ENCODE measurements around the gene MAN2A2. TPM values are rescaled to one million over a fixed set of nuclear protein-coding genes. Genes with fewer than 3 reads are reported as not detected.

Gene MAN2A2
- total and polyA plus RNA-seq, 2 donors (not counting 3 experiments of a cell fraction or from before 2014, with no cell fraction given): 60.9 to 77.7 TPM

- Histone ChIP-seq H3K27me3 (ENCODE audit: control insufficient read depth in 2 of 2, insufficient read depth in 2 of 2, low read length in 2 of 2) (peaks cover 0 to 3% of the 10 kb centered on the region in 2 experiments), H3K9ac (replicated peaks; ENCODE audit: extremely low read depth, insufficient read depth, low read length) (no peak overlapping the region), H3K36me3 (ENCODE audit: control insufficient read depth in 2 of 2, extremely low read depth in 1 of 2, insufficient read depth in 2 of 2, low read length in 2 of 2) (no peaks in the 10 kb centered on the region), H3K4me3 (replicated peaks in 1 of 3; ENCODE audit: insufficient read depth in 1 of 3, low read depth in 1 of 3, low read length in 3 of 3) (no peak overlapping the region), H3K79me2 (ENCODE audit: control insufficient read depth, insufficient read depth, low read length) (no peaks in the 10 kb centered on the region), H3K4me2 (ENCODE audit: insufficient read depth, low read length) (no peak overlapping the region), H4K20me1 (replicated peaks; ENCODE audit: control insufficient read depth, extremely low read depth, insufficient read depth, low read length) (no peaks in the 10 kb centered on the region), H3K9me1 (replicated peaks; ENCODE audit: control insufficient read depth, extremely low read depth, insufficient read depth, low read length) (no peaks in the 10 kb centered on the region), H3K4me1 (ENCODE audit: control insufficient read depth, extremely low read depth, insufficient read depth, low read length) (no peaks in the 10 kb centered on the region), H3K27ac (ENCODE audit: insufficient read depth, low read depth, low read length) (no peak overlapping the region), H2AFZ (ENCODE audit: low read depth, low read length) (no peak overlapping the region), H3K9me3 (replicated peaks; ENCODE audit: control insufficient read depth, insufficient read depth, low read length) (no peaks in the 10 kb centered on the region)
- dilution Hi-C loops (cut with MboI; ENCODE audit: extremely low pct_ligation_motif_present, low sequenced_read_pairs): no loop called here
- ChIA-PET POLR2A (no interaction called here), CTCF (no interaction called here)
- intact Hi-C loops (cut with micrococcal nuclease): no loop called here
- DNase-seq (ENCODE audit: low read depth, low spot score) (no peak), FAIRE-seq (no peak)
- BruUV-seq (replicated peaks): no TSS peak
- TF ChIP-seq POLR2AphosphoS5 (IDR thresholded peaks at IDR 0.05; ENCODE audit: insufficient read depth, low read depth, low read length) (no peak), MYC (IDR thresholded peaks at IDR 0.05; ENCODE audit: low read depth, low read length) (no peak), JUN (IDR thresholded peaks at IDR 0.05; ENCODE audit: borderline replicate concordance, insufficient read depth, insufficient read length, low read depth) (no peak), EZH2 (IDR thresholded peaks at IDR 0.05; ENCODE audit: borderline replicate concordance, low read depth, low read length, severe bottlenecking) (no peak), MAX (IDR thresholded peaks at IDR 0.05; ENCODE audit: insufficient read depth, insufficient read length) (no peak), GATA2 (IDR thresholded peaks at IDR 0.05; ENCODE audit: insufficient read depth, insufficient read length, low read depth, low read length) (no peak), FOS (IDR thresholded peaks at IDR 0.05; ENCODE audit: borderline replicate concordance, insufficient read depth, low read length) (no peak)
Measured at GRCh38 chr15:90855139-90855538, 48.0 kb upstream of the MAN2A2 start.

- H3K27me3 ChIP-seq (ENCODE audit: control insufficient read depth in 2 of 2, insufficient read depth in 2 of 2, low read length in 2 of 2): no peaks in the 10 kb centered on the region
- H3K4me1 ChIP-seq (ENCODE audit: control insufficient read depth, extremely low read depth, insufficient read depth, low read length): no peaks in the 10 kb centered on the region
- dilution Hi-C loops (cut with MboI; ENCODE audit: extremely low pct_ligation_motif_present, low sequenced_read_pairs) (no loop called here), intact Hi-C loops (cut with micrococcal nuclease) (no loop called here)
- FAIRE-seq (no peak), DNase-seq (ENCODE audit: low read depth, low spot score) (no peak)
- TF ChIP-seq MYC (IDR thresholded peaks at IDR 0.05; ENCODE audit: low read depth, low read length) (no peak), EZH2 (IDR thresholded peaks at IDR 0.05; ENCODE audit: borderline replicate concordance, low read depth, low read length, severe bottlenecking) (no peak), POLR2AphosphoS5 (IDR thresholded peaks at IDR 0.05; ENCODE audit: insufficient read depth, low read depth, low read length) (no peak), CTCF (IDR thresholded peaks at IDR 0.05; ENCODE audit: extremely low read depth in 1 of 2, insufficient read depth in 1 of 2, low read depth in 1 of 2, low read length in 2 of 2) (no peak), POLR2A (IDR thresholded peaks at IDR 0.05; ENCODE audit: low read depth, low read length) (no peak), MAX (IDR thresholded peaks at IDR 0.05; ENCODE audit: insufficient read depth, insufficient read length) (no peak), JUN (IDR thresholded peaks at IDR 0.05; ENCODE audit: borderline replicate concordance, insufficient read depth, insufficient read length, low read depth) (no peak), FOS (IDR thresholded peaks at IDR 0.05; ENCODE audit: borderline replicate concordance, insufficient read depth, low read length) (no peak)
- BruUV-seq (replicated peaks): no TSS peak
- ChIA-PET POLR2A (no interaction called here), CTCF (no interaction called here)
- H3K36me3 ChIP-seq (ENCODE audit: control insufficient read depth in 2 of 2, extremely low read depth in 1 of 2, insufficient read depth in 2 of 2, low read length in 2 of 2): no peaks in the 10 kb centered on the region
- no peaks in the 10 kb centered on the region for H3K79me2 ChIP-seq (ENCODE audit: control insufficient read depth, insufficient read depth, low read length)
- H2AFZ ChIP-seq (ENCODE audit: low read depth, low read length): no peak overlapping the region
- H3K9me3 ChIP-seq (replicated peaks; ENCODE audit: control insufficient read depth, insufficient read depth, low read length): no peaks in the 10 kb centered on the region
- H4K20me1 ChIP-seq (replicated peaks; ENCODE audit: control insufficient read depth, extremely low read depth, insufficient read depth, low read length): no peaks in the 10 kb centered on the region
- H3K9me1 ChIP-seq (replicated peaks; ENCODE audit: control insufficient read depth, extremely low read depth, insufficient read depth, low read length): no peaks in the 10 kb centered on the region
- no peak overlapping the region for H3K27ac ChIP-seq (ENCODE audit: insufficient read depth, low read depth, low read length)
- H3K4me2 ChIP-seq (ENCODE audit: insufficient read depth, low read length): no peak overlapping the region
- H3K9ac ChIP-seq (replicated peaks; ENCODE audit: extremely low read depth, insufficient read depth, low read length): no peak overlapping the region
- no peak overlapping the region for H3K4me3 ChIP-seq (replicated peaks in 1 of 3; ENCODE audit: insufficient read depth in 1 of 3, low read depth in 1 of 3, low read length in 3 of 3)
Measured at GRCh38 chr15:90857337-90857736, 45.8 kb upstream of the MAN2A2 start.
